ENCODE data around the gene A4GALT. TPM values are rescaled to one million over a fixed set of nuclear protein-coding genes. Genes with fewer than 3 reads are reported as not detected.

A4GALT gene
- total RNA-seq, 1 experiment from 2014 or later, result 12.3 TPM

GRCh38 chr22:42642806-42643633 lies 77.7 kb downstream of the A4GALT start:
- H3K4me3 ChIP-seq, result no peak overlapping the region
- H3K27me3 ChIP-seq (replicated peaks), result no peaks in the 10 kb centered on the region
- H3K27ac ChIP-seq, result no peak overlapping the region
- peaks cover 33% of the 10 kb centered on the region for H3K36me3 ChIP-seq
- no peaks in the 10 kb centered on the region for H3K9me3 ChIP-seq (replicated peaks)
- no peak for DNase-seq (ENCODE audit: low read depth in 1 of 2, low spot score in 2 of 2)
- peaks cover 48% of the 10 kb centered on the region for H3K4me1 ChIP-seq (replicated peaks)

Other genes with a start within 250 kb of the A4GALT start
- gene RRP7A, start 201.1 kb downstream of the A4GALT start, total RNA-seq (2014; rRNA removed; shearing (Covaris generic)), result 40.2 and 43.4 TPM in 2 replicates
- gene SERHL2, start 166.9 kb downstream of the A4GALT start, total RNA-seq (2014; rRNA removed; shearing (Covaris generic)), result 2.9 and 8.6 TPM in 2 replicates
- 33.3 and 34.6 TPM in 2 replicates for gene POLDIP3, start 106.0 kb downstream of the A4GALT start, total RNA-seq (2014; rRNA removed; shearing (Covaris generic))
- not detected in 2 replicates for gene ATP5MGL, start 80.3 kb downstream of the A4GALT start, total RNA-seq (2014; rRNA removed; shearing (Covaris generic))
- 91.3 and 149 TPM in 2 replicates for gene CYB5R3, start 71.5 kb downstream of the A4GALT start, total RNA-seq (2014; rRNA removed; shearing (Covaris generic))
- 67.9 and 71.3 TPM in 2 replicates for gene ARFGAP3, start 136.4 kb upstream of the A4GALT start, total RNA-seq (2014; rRNA removed; shearing (Covaris generic))